GM23338 (cell line): ENCODE data around the gene CUX1. TPM values are rescaled to one million over a fixed set of nuclear protein-coding genes. Genes with fewer than 3 reads are reported as not detected.
A peak's percentile ranks its signal among the peaks of the same experiment; 100 is the strongest.

Experiments
- ATAC-seq: fragments of 200-7000 bp; cut with Tn5 transposase; 3 replicates; pipeline ENCODE4 v1.9.1; 2020
- DNase-seq: peaks from one replicate; pipeline ENCODE4 v3.0.0-alpha.2; 2015; ENCODE audit warnings: low spot score
- H2AFZ ChIP-seq: fragments of 200-600 bp; sonication (generic); 2 replicates; pipeline ENCODE4 v1.8.0; 2016; ENCODE audit warnings: antibody characterized with exemption, mild to moderate bottlenecking, moderate library complexity
- H3F3A ChIP-seq: fragments of 200-600 bp; sonication (generic); replicated peaks from 2 replicates; pipeline ENCODE4 v1.8.0; 2017; ENCODE audit warnings: antibody characterized with exemption, mixed run types, low read depth
- H3K27ac ChIP-seq: fragments of 200-600 bp; sonication (generic); 2 replicates; pipeline ENCODE4 v1.6.1; 2016; ENCODE audit warnings: low read depth
- H3K27me3 ChIP-seq: fragments of 200-600 bp; sonication (generic); 2 replicates; pipeline ENCODE4 v1.8.0; 2016; ENCODE audit warnings: mild to moderate bottlenecking, mixed run types, moderate library complexity; ENCODE audit not compliant: insufficient read depth
- H3K36me3 ChIP-seq: fragments of 200-600 bp; sonication (generic); 2 replicates; pipeline ENCODE4 v1.8.0; 2016; ENCODE audit warnings: mild to moderate bottlenecking; ENCODE audit not compliant: insufficient read depth
- H3K4me1 ChIP-seq: fragments of 200-600 bp; sonication (generic); 2 replicates; pipeline ENCODE4 v1.8.0; 2016; ENCODE audit warnings: mild to moderate bottlenecking, moderate library complexity; ENCODE audit not compliant: insufficient read depth
- H3K4me2 ChIP-seq: fragments of 200-600 bp; sonication (generic); 2 replicates; pipeline ENCODE4 v1.7.1; 2017; ENCODE audit warnings: mixed run types
- H3K4me3 ChIP-seq: fragments of 200-600 bp; sonication (generic); 2 replicates; pipeline ENCODE4 v1.6.1; 2016; ENCODE audit warnings: mixed run types
- H3K79me2 ChIP-seq: fragments of 200-600 bp; sonication (generic); replicated peaks from 2 replicates; pipeline ENCODE4 v1.8.0; 2017; ENCODE audit warnings: mild to moderate bottlenecking; ENCODE audit not compliant: insufficient read depth
- H3K9me2 ChIP-seq: fragments of 200-600 bp; sonication (generic); 2 replicates; pipeline ENCODE4 v1.8.0; 2017; ENCODE audit not compliant: insufficient read depth
- H4K20me1 ChIP-seq: fragments of 200-600 bp; sonication (generic); replicated peaks from 2 replicates; pipeline ENCODE4 v1.8.0; 2017; ENCODE audit warnings: mild to moderate bottlenecking; ENCODE audit not compliant: insufficient read depth
- H3K27ac Mint-ChIP-seq: 2 replicates; pipeline ENCODE4 v1.8.0; 2020; ENCODE audit warnings: inconsistent platforms, mild to moderate bottlenecking, moderate library complexity, mixed read lengths
- H3K27me3 Mint-ChIP-seq: 3 replicates; pipeline ENCODE4 v1.8.0; 2022; ENCODE audit warnings: low read depth, mild to moderate bottlenecking, moderate library complexity, mixed read lengths, inconsistent platforms; ENCODE audit not compliant: insufficient read depth, poor library complexity
- H3K36me3 Mint-ChIP-seq: 3 replicates; pipeline ENCODE4 v1.8.0; 2021; ENCODE audit warnings: low read depth, mild to moderate bottlenecking, inconsistent platforms, moderate library complexity, mixed read lengths
- H3K4me1 Mint-ChIP-seq: 3 replicates; pipeline ENCODE4 v1.8.0; 2020; ENCODE audit warnings: mild to moderate bottlenecking, inconsistent platforms, mixed read lengths
- H3K4me3 Mint-ChIP-seq: 3 replicates; pipeline ENCODE4 v1.8.0; 2021; ENCODE audit warnings: moderate library complexity, mild to moderate bottlenecking, inconsistent platforms, mixed read lengths
- H3K9me3 Mint-ChIP-seq: 3 replicates; pipeline ENCODE4 v1.8.0; 2020; ENCODE audit warnings: moderate library complexity, mild to moderate bottlenecking, inconsistent platforms, mixed read lengths
- CREB1 ChIP-seq: fragments of 250-450 bp; sonication (Bioruptor Pico); IDR thresholded peaks from 2 replicates; pipeline ENCODE4 v1.5.0; 2020; ENCODE audit warnings: low read depth, mild to moderate bottlenecking, moderate library complexity
- ETS1 ChIP-seq: IDR thresholded peaks from 2 replicates; pipeline ENCODE4 v1.6.1; 2016; ENCODE audit warnings: antibody characterized with exemption
- EZH2 ChIP-seq: fragments of 200-600 bp; sonication (generic); IDR thresholded peaks from one replicate; pipeline ENCODE4 v1.8.0; 2017; ENCODE audit warnings: antibody characterized with exemption, mild to moderate bottlenecking, low read depth; ENCODE audit not compliant: unreplicated experiment
- EZH2phosphoT487 ChIP-seq: fragments of 200-600 bp; sonication (generic); IDR thresholded peaks from one replicate; pipeline ENCODE4 v1.8.1; 2018; ENCODE audit warnings: antibody characterized with exemption; ENCODE audit not compliant: unreplicated experiment
- JUNB ChIP-seq: IDR thresholded peaks from one replicate; pipeline ENCODE4 v1.6.1; 2016; ENCODE audit warnings: antibody characterized with exemption; ENCODE audit not compliant: unreplicated experiment
- NANOG ChIP-seq: IDR thresholded peaks from 2 replicates; pipeline ENCODE4 v1.6.1; 2016; ENCODE audit warnings: antibody characterized with exemption, borderline replicate concordance
- STAT1 ChIP-seq: IDR thresholded peaks from one replicate; pipeline ENCODE4 v1.6.1; 2016; ENCODE audit warnings: antibody characterized with exemption; ENCODE audit not compliant: unreplicated experiment
- ZNF114 ChIP-seq: fragments of 250-450 bp; sonication (Bioruptor Pico); IDR thresholded peaks from 2 replicates; pipeline ENCODE4 v1.5.0; 2020; ENCODE audit warnings: mild to moderate bottlenecking, moderate library complexity
- polyA plus RNA-seq: library from polyadenylated mRNA; unstranded; fragments of >200 nt; fragmentation: Nextera tagmentation; extraction: Ambion mirVana; gene quantifications from 2 replicates; pipeline ENCODE4 v1.2.1, GENCODE V29; 2016
- total RNA-seq: library from RNA; depleted of rRNA; stranded (reverse); fragments of >200 nt; shearing (Covaris generic); gene quantifications from 2 replicates; pipeline ENCODE4 v1.2.3, GENCODE V29; 2014
- TF ChIP-seq, protein P1 (sequence below): IDR thresholded peaks from one replicate; pipeline ENCODE4 v1.6.1; 2018; ENCODE audit warnings: antibody characterized with exemption; ENCODE audit not compliant: unreplicated experiment
- TF ChIP-seq, protein P2 (sequence below), 2 experiments: fragments of 200-600 bp in 1 of 2; sonication (generic) in 1 of 2; conservative IDR thresholded peaks; 2 replicates each; pipeline versions ENCODE4 v1.5.1 to v1.6.1; 2016 to 2017; ENCODE audit warnings: antibody characterized with exemption in 2 of 2, low read depth in 2 of 2, mild to moderate bottlenecking in 2 of 2, moderate library complexity in 1 of 2

The CUX1 gene
- total and polyA plus RNA-seq, 2 experiments from 2014 or later = 49.9 to 64.0 TPM

DNA sequence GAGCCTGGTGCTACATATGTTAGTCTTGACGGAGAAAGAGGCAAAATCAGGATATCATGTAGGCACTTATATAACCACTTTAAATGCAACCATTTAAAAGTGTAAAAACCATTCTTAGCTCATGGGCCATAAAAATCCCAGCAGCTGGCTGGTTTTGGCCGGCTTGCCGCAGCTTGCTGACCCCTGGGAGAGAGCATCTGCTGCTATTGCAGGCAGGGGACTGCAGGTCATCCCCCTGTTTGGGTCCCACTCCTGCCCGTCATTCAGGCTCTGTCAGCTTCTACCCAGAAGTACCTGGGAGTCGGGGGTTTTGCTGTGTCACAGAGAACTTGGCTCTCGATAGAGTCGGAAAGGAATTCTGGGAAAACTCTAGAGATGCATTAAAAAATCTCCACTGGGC lies 187.4 kb downstream of the CUX1 start (continued):
- TF ChIP-seq NANOG = no peak
- TF ChIP-seq, protein P1, sequence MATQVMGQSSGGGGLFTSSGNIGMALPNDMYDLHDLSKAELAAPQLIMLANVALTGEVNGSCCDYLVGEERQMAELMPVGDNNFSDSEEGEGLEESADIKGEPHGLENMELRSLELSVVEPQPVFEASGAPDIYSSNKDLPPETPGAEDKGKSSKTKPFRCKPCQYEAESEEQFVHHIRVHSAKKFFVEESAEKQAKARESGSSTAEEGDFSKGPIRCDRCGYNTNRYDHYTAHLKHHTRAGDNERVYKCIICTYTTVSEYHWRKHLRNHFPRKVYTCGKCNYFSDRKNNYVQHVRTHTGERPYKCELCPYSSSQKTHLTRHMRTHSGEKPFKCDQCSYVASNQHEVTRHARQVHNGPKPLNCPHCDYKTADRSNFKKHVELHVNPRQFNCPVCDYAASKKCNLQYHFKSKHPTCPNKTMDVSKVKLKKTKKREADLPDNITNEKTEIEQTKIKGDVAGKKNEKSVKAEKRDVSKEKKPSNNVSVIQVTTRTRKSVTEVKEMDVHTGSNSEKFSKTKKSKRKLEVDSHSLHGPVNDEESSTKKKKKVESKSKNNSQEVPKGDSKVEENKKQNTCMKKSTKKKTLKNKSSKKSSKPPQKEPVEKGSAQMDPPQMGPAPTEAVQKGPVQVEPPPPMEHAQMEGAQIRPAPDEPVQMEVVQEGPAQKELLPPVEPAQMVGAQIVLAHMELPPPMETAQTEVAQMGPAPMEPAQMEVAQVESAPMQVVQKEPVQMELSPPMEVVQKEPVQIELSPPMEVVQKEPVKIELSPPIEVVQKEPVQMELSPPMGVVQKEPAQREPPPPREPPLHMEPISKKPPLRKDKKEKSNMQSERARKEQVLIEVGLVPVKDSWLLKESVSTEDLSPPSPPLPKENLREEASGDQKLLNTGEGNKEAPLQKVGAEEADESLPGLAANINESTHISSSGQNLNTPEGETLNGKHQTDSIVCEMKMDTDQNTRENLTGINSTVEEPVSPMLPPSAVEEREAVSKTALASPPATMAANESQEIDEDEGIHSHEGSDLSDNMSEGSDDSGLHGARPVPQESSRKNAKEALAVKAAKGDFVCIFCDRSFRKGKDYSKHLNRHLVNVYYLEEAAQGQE = no peak
- no peak for TF ChIP-seq EZH2phosphoT487
- TF ChIP-seq JUNB = no peak
- no peak for TF ChIP-seq STAT1
- no peak for TF ChIP-seq ZNF114 (CRISPR knock-in tag)

DNA sequence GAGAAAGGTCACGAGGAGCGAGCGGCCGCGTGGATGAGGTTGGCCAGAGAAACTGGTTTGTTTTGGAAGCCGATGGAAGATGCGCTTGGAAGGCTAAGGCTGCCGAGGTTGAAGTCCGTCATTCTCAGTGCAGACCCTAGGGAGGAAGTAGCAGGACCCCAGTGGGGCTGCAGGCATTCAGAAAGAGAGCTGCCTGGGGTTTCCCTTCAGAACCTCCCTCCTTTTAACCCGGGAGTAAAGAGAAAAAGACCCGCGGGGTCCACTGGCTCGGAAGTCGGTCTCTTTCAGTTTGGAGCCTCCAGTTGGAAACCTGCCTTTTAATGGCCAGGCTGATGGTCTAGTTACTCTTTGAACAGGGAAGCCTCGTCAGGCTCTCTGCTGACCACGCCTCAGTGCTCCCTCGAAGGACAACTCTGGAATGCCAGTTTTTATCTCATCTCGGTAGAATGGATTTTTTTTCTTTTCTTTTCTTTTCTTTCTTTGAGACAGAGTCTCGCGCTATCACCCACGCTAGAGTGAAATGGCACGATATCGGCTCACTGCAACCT lies 188.6 kb downstream of the CUX1 start:
- Histone ChIP-seq H2AFZ (no peak overlapping the region), H3K9me2 (no peaks in the 10 kb centered on the region), H3K4me3 (no peak overlapping the region), H3K4me2 (no peak overlapping the region), H3F3A (no peaks in the 10 kb centered on the region), H4K20me1 (peaks cover 12% of the 10 kb centered on the region; the same call in 1 of the 2 replicates), H3K4me1 (peaks cover 8% of the 10 kb centered on the region; the same call in 1 of the 2 replicates), H3K36me3 (no peaks in the 10 kb centered on the region), H3K27me3 (no peaks in the 10 kb centered on the region), H3K27ac (peak overlapping the region; percentile 45; the same call in 1 of the 2 replicates), H3K79me2 (peaks cover 53% of the 10 kb centered on the region)
- H3K4me3 Mint-ChIP-seq = no peak overlapping the region
- peaks cover 17% of the 10 kb centered on the region for H3K4me1 Mint-ChIP-seq
- peak; percentile 21 for ATAC-seq
- DNase-seq = peak; percentile 16
- H3K9me3 Mint-ChIP-seq = no peaks in the 10 kb centered on the region
- H3K36me3 Mint-ChIP-seq = peaks cover 5% of the 10 kb centered on the region; the same call in 1 of the 3 replicates
- H3K27me3 Mint-ChIP-seq = peaks cover 16% of the 10 kb centered on the region
- no peak overlapping the region for H3K27ac Mint-ChIP-seq
- TF ChIP-seq JUNB (no peak), EZH2 (no peak), CREB1 (CRISPR knock-in tag) (no peak), STAT1 (no peak), ETS1 (no peak)
- TF ChIP-seq, protein P2, sequence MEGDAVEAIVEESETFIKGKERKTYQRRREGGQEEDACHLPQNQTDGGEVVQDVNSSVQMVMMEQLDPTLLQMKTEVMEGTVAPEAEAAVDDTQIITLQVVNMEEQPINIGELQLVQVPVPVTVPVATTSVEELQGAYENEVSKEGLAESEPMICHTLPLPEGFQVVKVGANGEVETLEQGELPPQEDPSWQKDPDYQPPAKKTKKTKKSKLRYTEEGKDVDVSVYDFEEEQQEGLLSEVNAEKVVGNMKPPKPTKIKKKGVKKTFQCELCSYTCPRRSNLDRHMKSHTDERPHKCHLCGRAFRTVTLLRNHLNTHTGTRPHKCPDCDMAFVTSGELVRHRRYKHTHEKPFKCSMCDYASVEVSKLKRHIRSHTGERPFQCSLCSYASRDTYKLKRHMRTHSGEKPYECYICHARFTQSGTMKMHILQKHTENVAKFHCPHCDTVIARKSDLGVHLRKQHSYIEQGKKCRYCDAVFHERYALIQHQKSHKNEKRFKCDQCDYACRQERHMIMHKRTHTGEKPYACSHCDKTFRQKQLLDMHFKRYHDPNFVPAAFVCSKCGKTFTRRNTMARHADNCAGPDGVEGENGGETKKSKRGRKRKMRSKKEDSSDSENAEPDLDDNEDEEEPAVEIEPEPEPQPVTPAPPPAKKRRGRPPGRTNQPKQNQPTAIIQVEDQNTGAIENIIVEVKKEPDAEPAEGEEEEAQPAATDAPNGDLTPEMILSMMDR (conservative IDR thresholded peaks at IDR 0.05; ENCODE audit: low read depth in 2 of 2) = no peak
- TF ChIP-seq, protein P1 = no peak
